Fibroblast of the conjunctiva (primary cell): ENCODE data around the gene OR52K2.
A peak's percentile ranks its signal among the peaks of the same experiment; 100 is the strongest.
"Not testable (repeated sequence)": the region's sequence is repeated elsewhere in the genome, so short reads cannot be mapped to it uniquely, and the experiment has no call there.

Source experiments
- DNase-seq: peaks from one replicate; pipeline ENCODE4 v3.0.0-alpha.2; 2010; ENCODE audit warnings: low read depth

OR52K2 gene

DNA sequence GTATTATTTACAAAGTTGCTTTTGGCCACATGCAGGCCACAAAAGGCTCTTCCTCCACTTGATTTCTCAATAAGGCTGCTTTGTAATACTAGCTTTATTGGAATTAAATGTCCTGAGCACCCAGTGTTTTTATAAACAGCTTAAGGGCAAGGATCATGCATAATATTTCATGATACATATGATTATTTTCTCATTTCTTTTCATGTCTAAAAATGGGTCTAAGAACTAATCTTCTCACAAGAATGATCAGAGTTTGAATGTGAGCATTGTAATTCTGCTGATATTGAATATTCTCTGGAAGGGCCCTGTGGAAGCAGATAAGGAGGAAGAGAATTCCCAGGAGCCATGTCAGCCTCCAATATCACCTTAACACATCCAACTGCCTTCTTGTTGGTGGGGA is at the start of gene OR52K2:
Gene OR52K2, plus strand, starts transcription at position 301 of the 400 bp plus-strand sequence. Its CDS starts 45 bp downstream, at position 346.
- DNase-seq, result no peak

GRCh38 chr11:4406206-4406605 is 42.9 kb upstream of the OR52K2 start:
- DNase-seq, result not testable (repeated sequence)

- DNase-seq, result no peak
Measured at GRCh38 chr11:4416306-4416705, 32.8 kb upstream of the OR52K2 start.

DNA sequence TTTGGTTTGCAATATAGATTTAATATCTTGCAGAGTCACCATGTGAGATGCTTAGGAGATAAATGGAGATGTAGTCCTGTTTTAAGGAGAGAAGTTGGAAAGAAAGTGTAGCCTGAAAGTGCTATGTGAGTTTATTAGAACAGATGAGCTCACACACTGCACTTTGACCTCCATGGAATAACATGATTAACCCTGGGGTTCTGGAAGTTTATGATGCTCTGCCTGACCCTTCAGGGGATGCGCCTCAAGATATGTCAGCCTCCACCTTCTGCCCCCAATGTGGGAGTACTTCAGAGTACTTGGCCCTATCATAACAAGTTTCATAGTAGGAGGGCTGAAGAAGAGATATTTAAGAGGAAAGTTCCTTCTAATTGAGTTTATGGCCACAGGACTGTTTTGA is 32.3 kb upstream of the OR52K2 start:
- DNase-seq, result no peak

- no peak for DNase-seq
Measured at GRCh38 chr11:4418403-4418802, 30.7 kb upstream of the OR52K2 start.

DNA sequence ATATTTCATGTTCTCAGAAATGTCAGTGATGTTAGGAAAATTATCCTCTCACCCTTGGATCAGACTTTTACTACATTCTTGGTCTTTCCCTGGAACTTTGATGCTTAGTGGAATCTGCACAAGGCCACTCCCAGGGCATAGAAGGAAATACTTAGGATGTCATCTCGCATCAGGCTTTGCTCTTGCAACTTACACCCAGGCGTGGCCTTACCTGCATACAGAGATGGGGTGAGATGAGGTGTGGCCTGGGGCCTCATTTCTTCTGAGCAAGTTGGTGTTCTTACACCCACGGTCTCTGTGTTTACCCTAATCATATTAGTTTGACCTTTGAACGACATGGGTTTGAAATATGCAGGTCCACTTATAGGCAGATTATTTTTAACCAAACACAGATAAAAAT is 19.0 kb upstream of the OR52K2 start:
- no peak for DNase-seq

DNA sequence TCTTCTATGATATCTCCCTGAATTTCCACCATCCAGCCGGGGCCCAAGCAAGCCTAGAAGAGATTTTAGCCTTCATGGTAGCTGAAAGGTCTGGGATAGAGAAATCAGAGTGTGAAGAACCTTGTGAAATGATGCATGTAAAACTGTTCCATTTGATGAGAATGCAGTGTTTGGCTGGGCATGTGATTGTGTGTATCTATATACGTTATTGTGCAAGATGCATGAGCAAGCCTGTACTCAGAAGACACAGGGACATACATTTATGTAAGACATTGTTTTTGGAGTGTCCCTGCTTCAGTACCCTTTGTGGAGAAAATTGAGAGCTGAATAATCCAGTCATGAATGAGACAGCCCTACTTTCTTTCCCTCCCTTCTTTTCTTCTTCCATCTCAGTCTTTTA is 15.2 kb upstream of the OR52K2 start:
- no peak for DNase-seq

DNA sequence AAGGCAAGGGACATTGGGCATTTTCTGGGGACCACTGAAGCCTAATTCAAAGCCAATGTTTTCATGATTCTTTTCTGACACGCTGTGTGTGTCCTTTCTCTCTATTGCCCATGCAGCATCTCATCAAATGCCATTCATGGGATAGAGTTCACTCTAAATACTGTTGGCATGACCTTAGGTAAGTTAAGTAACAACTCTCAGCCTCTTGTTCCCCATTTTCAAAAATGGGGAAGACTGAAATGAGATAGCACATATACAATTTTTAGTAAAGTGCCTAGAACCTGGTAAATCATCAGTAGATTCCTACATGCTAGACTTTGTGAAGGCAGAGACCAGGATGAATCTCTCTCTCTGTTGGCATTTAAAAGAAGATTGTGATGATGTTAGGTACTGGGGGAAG is 12.7 kb upstream of the OR52K2 start:
- no peak for DNase-seq

GRCh38 chr11:4441515-4441914 is 7.6 kb upstream of the OR52K2 start:
- no peak for DNase-seq

GRCh38 chr11:4443232-4443891 is 5.7 kb upstream of the OR52K2 start:
- DNase-seq, result no peak

DNA sequence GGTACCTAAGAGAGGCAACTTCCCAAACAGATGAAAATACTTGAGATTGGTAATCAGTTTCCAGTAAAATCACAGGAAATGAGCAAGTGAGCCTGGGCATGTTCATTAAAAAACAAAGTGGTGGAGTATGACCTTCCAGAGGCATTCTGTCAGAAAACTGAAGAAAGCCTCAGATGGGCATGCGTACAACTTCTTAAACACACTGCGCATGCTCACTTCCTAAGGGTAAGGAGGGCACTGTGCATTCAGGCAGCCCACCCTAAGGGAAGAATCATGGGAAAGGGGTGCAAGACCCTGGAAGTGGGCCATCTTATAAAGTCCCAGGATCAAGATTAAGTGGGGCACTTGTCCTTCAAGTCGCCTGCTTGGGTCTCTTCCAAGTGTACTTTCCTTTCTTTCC is 4.0 kb downstream of the OR52K2 start:
- no peak for DNase-seq

DNA sequence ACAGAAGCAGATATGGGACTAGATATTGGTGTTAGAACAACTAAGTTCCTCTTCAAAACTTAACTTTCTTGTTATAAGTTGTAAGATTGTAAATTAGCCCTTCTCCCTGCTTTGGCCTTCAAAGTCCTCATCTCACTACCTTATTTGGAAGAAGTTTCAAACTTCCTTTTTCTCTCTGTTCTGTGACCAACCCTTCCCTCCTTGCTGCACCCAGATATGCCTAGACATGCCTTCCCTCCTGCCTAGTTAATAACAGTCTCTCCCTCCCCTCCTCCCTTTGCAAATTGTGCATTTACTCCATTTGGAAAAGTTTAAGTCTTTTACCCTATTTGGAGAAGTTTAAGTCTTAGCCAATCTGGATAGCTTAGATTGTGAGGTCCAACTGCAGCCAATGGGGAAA is 4.9 kb downstream of the OR52K2 start:
- DNase-seq, result no peak

DNA sequence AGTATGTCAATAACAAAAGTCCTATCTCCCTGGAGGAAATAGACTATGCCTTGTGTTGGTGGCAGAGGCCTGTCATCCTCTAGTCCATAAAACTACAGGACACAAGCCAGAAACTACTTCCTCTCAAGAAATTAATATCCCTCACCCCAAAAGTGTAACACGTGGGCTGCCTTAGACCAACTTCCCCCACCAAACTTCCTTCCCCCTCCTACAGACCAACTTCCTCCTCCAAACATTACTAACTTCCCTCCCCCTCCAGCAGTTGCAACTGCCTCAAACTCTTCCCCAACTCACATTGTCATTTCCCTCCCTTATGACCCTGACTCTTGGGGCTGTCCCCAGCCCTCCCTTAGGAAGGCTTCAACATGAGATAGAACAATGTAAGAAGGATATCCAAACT is 6.3 kb downstream of the OR52K2 start:
- no peak for DNase-seq

- DNase-seq, result no peak
Measured at GRCh38 chr11:4459500-4459899, 10.4 kb downstream of the OR52K2 start.

DNA sequence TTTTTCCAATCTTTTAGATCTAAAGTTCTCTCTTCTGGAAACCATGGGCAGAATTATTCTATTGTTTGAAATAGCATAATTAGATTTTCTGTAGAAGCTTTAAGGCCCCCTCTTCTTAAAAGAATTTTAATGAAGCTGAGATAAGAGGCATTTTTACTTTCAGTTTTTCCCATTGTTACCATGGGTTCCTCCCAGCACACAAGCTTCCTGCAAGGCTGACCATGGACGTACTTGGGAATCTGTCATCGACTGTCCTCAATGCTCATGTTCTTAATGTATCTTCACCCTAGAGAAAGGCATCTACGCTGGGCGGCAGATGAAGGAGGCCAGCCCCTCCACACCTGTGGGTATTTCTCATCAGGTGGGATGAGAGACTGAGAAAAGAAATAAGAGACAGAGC is 11.1 kb downstream of the OR52K2 start:
- no peak for DNase-seq

DNA sequence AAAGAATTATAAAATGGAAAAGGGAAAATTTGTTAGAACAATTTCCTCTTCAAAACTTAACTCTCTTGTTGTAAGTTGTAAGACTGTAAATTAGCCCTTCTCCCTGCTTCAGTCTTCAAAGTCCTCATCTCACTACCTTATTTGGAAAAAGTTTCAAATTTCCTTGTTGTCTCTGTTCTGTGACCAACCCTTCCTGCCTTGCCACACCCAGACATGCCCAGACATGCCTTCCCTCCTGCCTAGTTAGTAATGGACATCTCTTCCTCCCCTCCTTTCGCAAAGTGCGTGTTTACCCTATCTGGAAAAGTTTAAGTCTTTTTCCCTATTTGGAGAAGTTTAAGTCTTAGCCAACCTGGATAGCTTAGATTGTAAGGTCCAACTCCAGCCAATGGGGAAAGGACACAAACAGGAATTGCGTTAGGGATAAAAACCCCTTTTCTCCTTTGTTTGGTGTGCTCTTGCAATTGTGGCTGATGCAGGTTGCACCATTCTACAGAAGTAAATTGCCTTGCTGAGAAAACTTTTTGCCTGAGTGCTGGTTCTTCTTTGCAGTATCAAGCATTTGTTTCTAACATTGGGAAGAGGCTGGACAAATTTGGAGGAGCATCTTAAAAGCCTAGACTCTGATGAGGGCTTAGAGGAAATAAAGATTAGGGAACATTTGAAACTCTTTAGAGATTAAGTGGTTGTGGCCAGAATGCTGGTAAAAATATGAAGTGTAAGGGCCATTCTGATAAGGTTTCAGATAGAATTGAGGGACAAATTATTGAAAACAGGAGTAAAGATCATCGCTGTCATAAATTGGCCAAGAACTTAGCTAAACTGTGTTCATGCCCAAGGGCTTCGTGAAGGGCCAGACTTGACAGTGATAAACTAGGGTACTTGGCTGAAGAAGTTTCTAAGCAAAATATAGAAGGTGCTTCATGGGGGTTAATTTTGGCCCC is 15.4 kb downstream of the OR52K2 start:
- peak; percentile 4 for DNase-seq

- DNase-seq, result no peak
Measured at GRCh38 chr11:4465407-4465806, 16.3 kb downstream of the OR52K2 start.

- no peak for DNase-seq
Measured at GRCh38 chr11:4466131-4466870, 17.2 kb downstream of the OR52K2 start.

DNA sequence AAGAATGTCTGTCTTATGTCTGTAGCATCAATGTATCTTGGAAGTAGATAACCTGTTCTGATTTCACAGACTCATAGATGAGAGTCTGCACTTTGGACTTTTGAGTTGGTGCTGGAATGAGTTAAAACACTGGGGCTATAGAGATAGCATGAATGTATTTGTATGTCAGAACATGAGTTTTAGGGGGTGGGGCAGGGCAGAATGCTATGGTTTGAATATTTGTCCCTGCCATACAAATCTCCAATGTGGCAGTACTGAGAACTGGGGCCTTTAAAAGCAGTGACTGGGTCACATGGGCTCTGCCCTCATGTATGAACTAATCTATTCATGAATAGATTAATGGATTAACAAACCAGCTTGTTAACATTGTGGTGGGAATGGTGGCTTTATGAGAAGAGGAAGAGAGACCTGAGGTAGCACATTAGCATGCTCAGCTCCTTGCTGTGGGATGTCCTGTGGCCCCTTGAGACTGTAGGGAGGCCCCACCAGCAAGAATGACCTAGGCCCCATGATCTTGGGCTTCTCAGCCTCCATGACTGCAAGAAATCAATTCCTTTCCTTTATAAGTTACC is 17.9 kb downstream of the OR52K2 start:
- DNase-seq, result no peak

DNA sequence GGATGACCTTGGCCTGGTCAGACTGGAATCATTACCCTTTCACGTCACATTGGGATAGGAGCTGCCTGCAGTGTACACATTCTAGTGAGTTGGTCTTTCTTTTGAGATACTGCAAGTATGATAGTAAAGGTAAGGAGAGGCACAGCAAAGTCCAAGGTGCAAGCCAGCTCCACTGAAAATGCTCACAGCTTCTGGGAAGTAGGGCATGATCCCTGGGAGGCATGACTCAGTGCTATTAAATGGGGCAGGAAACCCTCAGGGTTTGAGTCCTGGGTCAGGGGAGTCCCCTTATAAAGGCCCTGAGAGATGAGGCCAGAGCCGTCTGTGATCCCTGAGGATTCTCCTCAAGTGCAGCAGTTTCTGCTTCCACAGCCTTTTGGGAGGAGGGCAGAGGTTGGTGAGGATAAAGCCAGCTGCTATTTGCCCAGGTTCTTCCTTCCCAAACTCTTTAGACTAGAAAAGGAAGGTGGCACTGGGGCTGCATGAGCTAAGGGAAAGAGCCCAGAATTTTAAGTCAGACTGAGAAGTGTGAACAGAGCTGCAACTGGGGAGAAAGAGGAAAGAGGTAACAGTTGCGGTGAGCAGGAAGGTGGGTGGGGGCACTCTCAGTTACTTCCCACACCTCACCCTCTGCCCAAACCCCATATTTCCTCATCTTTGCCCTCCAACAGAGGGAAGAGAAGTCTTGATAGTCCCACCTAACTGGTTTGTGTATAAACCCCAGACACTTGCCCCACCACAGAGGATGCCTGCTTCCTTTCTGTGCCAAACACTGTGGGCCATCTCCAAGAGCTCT is 18.9 kb downstream of the OR52K2 start:
- DNase-seq, result no peak

DNA sequence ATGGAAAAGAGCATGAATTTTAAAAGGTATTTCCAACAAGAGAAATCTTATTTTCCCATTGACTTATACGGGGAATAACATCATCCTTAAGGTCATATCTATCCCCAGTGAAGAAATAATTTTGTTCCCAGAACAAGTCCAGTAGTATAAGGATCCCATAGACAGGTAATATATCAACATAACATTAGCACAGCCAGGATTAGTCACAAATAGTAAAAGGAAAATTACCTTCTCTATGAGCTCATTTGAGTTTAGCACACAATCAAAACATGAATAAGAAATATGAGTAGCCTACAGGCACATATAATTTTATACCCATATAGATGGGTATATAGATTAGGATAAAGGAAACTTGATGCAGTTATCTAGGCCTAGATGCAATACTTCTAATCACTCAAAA is 30.5 kb downstream of the OR52K2 start:
- no peak for DNase-seq
